GM10248 (cell line): Measurements from ENCODE around the gene BARX2.

Experiments used
- CTCF ChIA-PET: fragments of 300-600 bp; sonication (Branson Sonifier 250); formaldehyde crosslinking; extraction: SDS; loops from one replicate; lab custom pipeline; 2021; ENCODE audit warnings: antibody characterized with exemption; lab: Yijun Ruan, JAX
- POLR2A ChIA-PET: fragments of 350-650 bp; sonication (Branson Sonifier 250); formaldehyde crosslinking; extraction: SDS; loops from one replicate; lab custom pipeline; 2020; ENCODE audit warnings: antibody characterized with exemption; lab: Yijun Ruan, JAX
- DNase-seq: peaks from one replicate; pipeline ENCODE4 v3.0.0; 2012; ENCODE audit errors: extremely low spot score
- CTCF ChIP-seq: IDR thresholded peaks from 2 replicates; pipeline ENCODE4 v1.5.1; 2012; ENCODE audit warnings: mild to moderate bottlenecking, low read depth; ENCODE audit errors: extremely low read depth, missing control alignments, control extremely low read depth

BARX2 gene

GRCh38 chr11:129446572-129446971 is 70.9 kb downstream of the BARX2 start:
- no peak for TF ChIP-seq CTCF
- DNase-seq: no peak
- ChIA-PET POLR2A (no interaction called here), CTCF (no interaction called here)

- ChIA-PET CTCF (interaction anchor here (1.5 kb wide), 1 partner anchor 12 kb away, joined by 3 read pairs; no protein-coding TSS in a partner anchor), POLR2A (no interaction called here)
- DNase-seq: no peak
- TF ChIP-seq CTCF: no peak
Measured at GRCh38 chr11:129447654-129448239, 72.1 kb downstream of the BARX2 start.

GRCh38 chr11:129451524-129451923 is 75.9 kb downstream of the BARX2 start:
- no peak for DNase-seq
- ChIA-PET CTCF (no interaction called here), POLR2A (no interaction called here)
- TF ChIP-seq CTCF: no peak

GRCh38 chr11:129453293-129453721 is 77.7 kb downstream of the BARX2 start:
- no peak for DNase-seq
- no peak for TF ChIP-seq CTCF
- ChIA-PET CTCF (no interaction called here), POLR2A (no interaction called here)

- TF ChIP-seq CTCF: no peak
- no peak for DNase-seq
- CTCF ChIA-PET: interaction anchor here (1.4 kb wide), 1 partner anchor 79 kb away, joined by 3 read pairs; the partner anchor contains the start of gene BARX2
- POLR2A ChIA-PET: no interaction called here
Measured at GRCh38 chr11:129455101-129455500, 79.5 kb downstream of the BARX2 start.

- CTCF ChIA-PET: interaction anchor here (1.4 kb wide), 1 partner anchor 80 kb away, joined by 3 read pairs; the partner anchor contains the start of gene BARX2
- TF ChIP-seq CTCF: no peak
- POLR2A ChIA-PET: no interaction called here
- no peak for DNase-seq
Measured at GRCh38 chr11:129455756-129456655, 80.4 kb downstream of the BARX2 start.
